Measurements from ENCODE around the gene PLA2G12B. TPM values are rescaled to one million over a fixed set of nuclear protein-coding genes. Genes with fewer than 3 reads are reported as not detected.

The PLA2G12B gene
- total RNA-seq, 8 experiments from 2014 or later = 0.24 to 0.49 (median 0.33) TPM; not detected in 5

DNA sequence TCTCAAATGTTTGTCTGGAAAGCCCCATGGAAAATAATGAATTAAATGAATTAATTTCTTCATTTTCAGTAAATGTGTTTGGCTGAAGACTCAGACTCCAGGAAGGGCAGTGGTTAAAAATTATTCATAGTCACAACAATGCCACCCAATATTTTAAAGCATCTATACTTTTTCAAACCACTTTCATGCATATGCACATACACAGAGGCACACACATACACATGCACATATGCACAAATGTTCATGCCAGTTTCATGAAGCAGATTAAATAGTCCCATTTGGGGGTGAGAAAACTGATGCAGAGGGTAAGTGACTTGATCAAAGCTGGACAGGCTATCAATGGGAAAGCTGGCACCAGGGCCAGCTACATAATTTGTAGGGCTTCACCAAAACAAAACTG is 1.4 kb upstream of the PLA2G12B start:
- no peak overlapping the region for H3K27ac ChIP-seq
- H3K4me1 ChIP-seq (replicated peaks in 1 of 2) = peaks cover 0 to 5% of the 10 kb centered on the region in 2 donors
- H3K4me3 ChIP-seq = no peak overlapping the region
- ATAC-seq (replicated peaks in 6 of 8) = peak in 3 of 8 experiments; percentile 44 to 77 (median 53)
- in situ Hi-C loops (cut with MboI; ENCODE audit: low pct_unique_long_range_greater_than_20kb in 2 of 9, low sequenced_read_pairs in 9 of 9, unreplicated experiment in 9 of 9) = no loop called here

GRCh38 chr10:72954230-72954595 is 393 bp downstream of the PLA2G12B start:
- WGBS, 10 experiments = 74 to 90% (median 87%) methylated on average over 3 to 8 of the region's 8 CpGs; no CpG with 5 or more reads in 3 of the 10 experiments
- Histone ChIP-seq H3K27ac (no peak overlapping the region), H3K4me3 (no peak overlapping the region), H3K4me1 (replicated peaks in 1 of 2) (peaks cover 0 to 5% of the 10 kb centered on the region in 2 donors)
- no peak for ATAC-seq (replicated peaks in 6 of 8)
- in situ Hi-C loops (cut with MboI; ENCODE audit: low pct_unique_long_range_greater_than_20kb in 2 of 9, low sequenced_read_pairs in 9 of 9, unreplicated experiment in 9 of 9) = no loop called here

- no peak overlapping the region for H3K27ac ChIP-seq
- ATAC-seq (replicated peaks in 6 of 8) = peak in 5 of 8 experiments; percentile 20 to 96 (median 59)
- in situ Hi-C loops (cut with MboI; ENCODE audit: low pct_unique_long_range_greater_than_20kb in 2 of 9, low sequenced_read_pairs in 9 of 9, unreplicated experiment in 9 of 9) = no loop called here
- 0 to 100% (median 42%) methylated on average over 1 to 7 of the region's 8 CpGs; no CpG with 5 or more reads in 3 of the 10 experiments for WGBS, 10 experiments
- peaks cover 0 to 5% of the 10 kb centered on the region in 2 donors for H3K4me1 ChIP-seq (replicated peaks in 1 of 2)
- no peak overlapping the region for H3K4me3 ChIP-seq
Observed at GRCh38 chr10:72953687-72954086, 919 bp downstream of the PLA2G12B start.

DNA sequence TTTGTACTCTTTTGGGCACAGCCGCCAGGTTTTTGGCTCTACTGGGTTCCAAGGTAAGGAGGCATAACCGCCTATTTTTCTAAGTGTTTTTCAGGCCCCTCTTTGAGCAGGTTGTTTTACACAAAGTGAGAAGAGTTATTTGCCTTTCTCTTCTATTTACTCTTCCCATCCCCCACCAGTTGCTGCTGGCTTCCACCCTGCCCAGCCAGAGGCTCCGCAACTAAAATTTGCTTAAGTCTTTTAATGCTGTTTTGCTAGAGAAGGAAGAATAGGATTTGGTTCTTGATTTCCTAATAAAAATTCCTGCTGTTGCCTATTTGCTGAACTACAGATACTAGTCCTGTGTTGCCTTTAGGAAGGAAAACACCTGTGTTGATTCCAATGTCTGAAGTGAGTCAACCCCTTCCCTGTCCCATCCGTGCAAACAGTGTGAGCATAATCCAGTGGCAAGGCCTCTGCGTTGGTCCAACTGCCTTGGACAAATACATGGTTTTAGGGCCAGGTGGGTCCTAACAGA is 1.9 kb downstream of the PLA2G12B start:
- Histone ChIP-seq H3K27ac (no peak overlapping the region), H3K4me1 (replicated peaks in 1 of 2) (peaks cover 0 to 5% of the 10 kb centered on the region in 2 donors), H3K4me3 (no peak overlapping the region)
- WGBS, 10 experiments = 38 to 100% (median 73%) methylated on average over 1 to 5 of the region's 5 CpGs
- in situ Hi-C loops (cut with MboI; ENCODE audit: low pct_unique_long_range_greater_than_20kb in 2 of 9, low sequenced_read_pairs in 9 of 9, unreplicated experiment in 9 of 9) = no loop called here
- ATAC-seq (replicated peaks in 6 of 8) = peak in 1 of 8 experiments; percentile 41

GRCh38 chr10:72952189-72952588 is 2.4 kb downstream of the PLA2G12B start:
- in situ Hi-C loops (cut with MboI; ENCODE audit: low pct_unique_long_range_greater_than_20kb in 2 of 9, low sequenced_read_pairs in 9 of 9, unreplicated experiment in 9 of 9) = no loop called here
- ATAC-seq (replicated peaks in 6 of 8) = no peak
- no peak overlapping the region for H3K4me3 ChIP-seq

GRCh38 chr10:72951760-72952159 is 2.8 kb downstream of the PLA2G12B start:
- WGBS, 10 experiments = 20 to 100% (median 86%) methylated on average over 1 to 3 of the region's 3 CpGs; no CpG with 5 or more reads in 3 of the 10 experiments
- Histone ChIP-seq H3K27ac (no peak overlapping the region), H3K4me1 (replicated peaks in 1 of 2) (peaks cover 0 to 5% of the 10 kb centered on the region in 2 donors), H3K4me3 (no peak overlapping the region)
- ATAC-seq (replicated peaks in 6 of 8) = no peak
- in situ Hi-C loops (cut with MboI; ENCODE audit: low pct_unique_long_range_greater_than_20kb in 2 of 9, low sequenced_read_pairs in 9 of 9, unreplicated experiment in 9 of 9) = no loop called here

More at GRCh38 chr10:72952189-72952588, 2.4 kb downstream of the PLA2G12B start:
- Histone ChIP-seq H3K27ac (no peak overlapping the region), H3K4me1 (replicated peaks in 1 of 2) (peaks cover 0 to 5% of the 10 kb centered on the region in 2 donors)
- WGBS, 10 experiments = 0 to 95% (median 85%) methylated on average over 1 to 4 of the region's 6 CpGs; no CpG with 5 or more reads in 5 of the 10 experiments

GRCh38 chr10:72948762-72949161 is 5.8 kb downstream of the PLA2G12B start:
- peaks cover 0 to 3% of the 10 kb centered on the region in 2 donors for H3K4me1 ChIP-seq (replicated peaks in 1 of 2)
- no peak overlapping the region for H3K4me3 ChIP-seq
- in situ Hi-C loops (cut with MboI; ENCODE audit: low pct_unique_long_range_greater_than_20kb in 2 of 9, low sequenced_read_pairs in 9 of 9, unreplicated experiment in 9 of 9) = no loop called here
- ATAC-seq (replicated peaks in 6 of 8) = no peak
- 24 to 85% (median 50%) methylated on average over 1 to 6 of the region's 6 CpGs; no CpG with 5 or more reads in 1 of the 10 experiments for WGBS, 10 experiments
- H3K27ac ChIP-seq = no peak overlapping the region

- ATAC-seq (replicated peaks in 6 of 8) = no peak
- Histone ChIP-seq H3K4me1 (replicated peaks in 1 of 2) (no peaks in the 10 kb centered on the region), H3K27ac (no peak overlapping the region), H3K4me3 (no peak overlapping the region)
- in situ Hi-C loops (cut with MboI; ENCODE audit: low pct_unique_long_range_greater_than_20kb in 2 of 9, low sequenced_read_pairs in 9 of 9, unreplicated experiment in 9 of 9) = no loop called here
- 17% methylated on average over 1 of the region's 1 CpG; no CpG with 5 or more reads in 9 of the 10 experiments for WGBS, 10 experiments
Observed at GRCh38 chr10:72946963-72947362, 7.6 kb downstream of the PLA2G12B start.

GRCh38 chr10:72943498-72944234 is 10.9 kb downstream of the PLA2G12B start:
- in situ Hi-C loops (cut with MboI; ENCODE audit: low pct_unique_long_range_greater_than_20kb in 2 of 9, low sequenced_read_pairs in 9 of 9, unreplicated experiment in 9 of 9) = no loop called here
- Histone ChIP-seq H3K27ac (no peak overlapping the region), H3K4me3 (no peak overlapping the region), H3K4me1 (replicated peaks in 1 of 2) (no peaks in the 10 kb centered on the region)
- 20 to 100% (median 76%) methylated on average over 1 to 2 of the region's 2 CpGs; no CpG with 5 or more reads in 1 of the 10 experiments for WGBS, 10 experiments
- no peak for ATAC-seq (replicated peaks in 6 of 8)

DNA sequence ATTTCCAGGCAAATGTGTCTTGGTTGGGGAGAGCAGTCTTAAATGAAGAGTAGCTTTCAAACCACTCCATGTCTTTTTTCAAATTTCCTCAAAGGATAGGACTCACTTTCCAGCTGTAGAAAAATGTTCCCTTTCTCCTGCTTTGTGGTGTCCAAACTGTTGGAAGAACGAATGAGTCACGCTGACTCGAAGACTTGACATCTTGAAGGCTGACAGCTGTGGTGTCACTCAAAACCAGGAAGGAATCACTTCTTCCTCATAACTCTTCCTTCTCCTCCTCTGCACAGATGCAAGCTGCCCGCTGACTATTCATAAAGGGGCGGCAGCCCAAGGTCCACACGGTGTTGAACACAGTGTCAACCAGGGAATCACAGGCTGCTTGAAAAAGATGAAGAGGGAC is 19.2 kb downstream of the PLA2G12B start:
- Histone ChIP-seq H3K27ac (no peak overlapping the region), H3K4me3 (no peak overlapping the region), H3K4me1 (replicated peaks in 1 of 2) (no peaks in the 10 kb centered on the region)
- no peak for ATAC-seq (replicated peaks in 6 of 8)
- in situ Hi-C loops (cut with MboI; ENCODE audit: low pct_unique_long_range_greater_than_20kb in 2 of 9, low sequenced_read_pairs in 9 of 9, unreplicated experiment in 9 of 9) = no loop called here
- 83 to 100% (median 93%) methylated on average over 1 to 6 of the region's 6 CpGs; no CpG with 5 or more reads in 4 of the 10 experiments for WGBS, 10 experiments

DNA sequence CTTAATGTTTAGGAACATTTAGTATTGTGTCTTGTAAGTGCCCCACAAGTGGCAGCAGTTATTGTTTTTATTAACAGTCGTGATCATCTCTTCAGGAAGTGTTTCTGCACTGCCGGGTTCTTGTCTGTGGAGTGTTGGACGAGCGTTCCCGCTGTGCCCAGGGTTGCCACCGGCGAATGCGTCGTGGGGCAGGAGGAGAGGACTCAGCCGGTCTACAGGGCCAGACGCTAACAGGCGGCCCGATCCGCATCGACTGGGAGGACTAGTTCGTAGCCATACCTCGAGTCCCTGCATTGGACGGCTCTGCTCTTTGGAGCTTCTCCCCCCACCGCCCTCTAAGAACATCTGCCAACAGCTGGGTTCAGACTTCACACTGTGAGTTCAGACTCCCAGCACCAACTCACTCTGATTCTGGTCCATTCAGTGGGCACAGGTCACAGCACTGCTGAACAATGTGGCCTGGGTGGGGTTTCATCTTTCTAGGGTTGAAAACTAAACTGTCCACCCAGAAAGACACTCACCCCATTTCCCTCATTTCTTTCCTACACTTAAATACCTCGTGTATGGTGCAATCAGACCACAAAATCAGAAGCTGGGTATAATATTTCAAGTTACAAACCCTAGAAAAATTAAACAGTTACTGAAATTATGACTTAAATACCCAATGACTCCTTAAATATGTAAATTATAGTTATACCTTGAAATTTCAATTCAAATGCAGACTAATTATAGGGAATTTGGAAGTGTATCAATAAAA is 22.2 kb downstream of the PLA2G12B start:
- WGBS, 10 experiments = 43 to 100% (median 87%) methylated on average over 1 to 14 of the region's 20 CpGs; no CpG with 5 or more reads in 1 of the 10 experiments
- no peaks in the 10 kb centered on the region for H3K4me1 ChIP-seq (replicated peaks in 1 of 2)
- H3K4me3 ChIP-seq = no peak overlapping the region
- in situ Hi-C loops (cut with MboI; ENCODE audit: low pct_unique_long_range_greater_than_20kb in 2 of 9, low sequenced_read_pairs in 9 of 9, unreplicated experiment in 9 of 9) = no loop called here
- no peak for ATAC-seq (replicated peaks in 6 of 8)
- no peak overlapping the region for H3K27ac ChIP-seq

DNA sequence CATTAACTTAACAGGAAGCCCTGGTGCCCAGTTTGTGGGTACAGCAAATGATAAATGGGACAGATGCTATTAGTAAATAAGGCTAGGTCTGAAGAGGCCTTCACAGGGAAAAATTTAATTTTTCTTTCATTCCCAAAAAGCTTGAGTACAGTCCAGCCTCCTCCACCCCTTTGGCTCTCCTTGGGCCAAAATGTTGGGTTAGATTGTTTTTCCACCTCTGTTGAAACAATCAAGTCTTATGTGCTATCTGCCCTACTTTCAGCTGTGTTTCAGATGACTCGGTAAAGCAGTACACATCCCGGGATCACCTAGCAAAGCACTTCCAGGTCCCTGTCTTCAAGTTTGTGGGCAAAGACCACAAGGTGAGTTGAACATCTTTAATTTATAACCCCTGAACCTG is 24.3 kb downstream of the PLA2G12B start:
- H3K4me3 ChIP-seq = no peak overlapping the region
- in situ Hi-C loops (cut with MboI; ENCODE audit: low pct_unique_long_range_greater_than_20kb in 2 of 9, low sequenced_read_pairs in 9 of 9, unreplicated experiment in 9 of 9) = no loop called here
- no peak overlapping the region for H3K27ac ChIP-seq
- no peaks in the 10 kb centered on the region for H3K4me1 ChIP-seq (replicated peaks in 1 of 2)
- WGBS, 10 experiments = 20 to 100% (median 90%) methylated on average over 1 to 2 of the region's 2 CpGs; no CpG with 5 or more reads in 3 of the 10 experiments
- no peak for ATAC-seq (replicated peaks in 6 of 8)

GRCh38 chr10:72928798-72929197 is 25.8 kb downstream of the PLA2G12B start:
- Histone ChIP-seq H3K4me3 (no peak overlapping the region), H3K4me1 (replicated peaks in 1 of 2) (no peaks in the 10 kb centered on the region), H3K27ac (no peak overlapping the region)
- in situ Hi-C loops (cut with MboI; ENCODE audit: low pct_unique_long_range_greater_than_20kb in 2 of 9, low sequenced_read_pairs in 9 of 9, unreplicated experiment in 9 of 9) = no loop called here
- ATAC-seq (replicated peaks in 6 of 8) = no peak
- 33 to 100% (median 86%) methylated on average over 1 to 5 of the region's 5 CpGs; no CpG with 5 or more reads in 2 of the 10 experiments for WGBS, 10 experiments
